Osteocyte (in vitro differentiated cells): Measurements from ENCODE around the gene BPIFB3. TPM values are rescaled to one million over a fixed set of nuclear protein-coding genes. Genes with fewer than 3 reads are reported as not detected.

Experiments used
- DNase-seq: peaks from one replicate; pipeline ENCODE4 v3.0.0; 2021; ENCODE audit warnings: mixed read lengths; ENCODE audit not compliant: unreplicated experiment; ENCODE audit errors: extremely low spot score
- H3K27ac Mint-ChIP-seq: one replicate; pipeline ENCODE4 v1.8.0; 2021; ENCODE audit warnings: mild to moderate bottlenecking, mixed read lengths; ENCODE audit not compliant: unreplicated experiment
- H3K27me3 Mint-ChIP-seq: one replicate; pipeline ENCODE4 v1.8.0; 2021; ENCODE audit warnings: mixed read lengths; ENCODE audit not compliant: unreplicated experiment
- H3K36me3 Mint-ChIP-seq: one replicate; pipeline ENCODE4 v1.8.0; 2021; ENCODE audit warnings: mixed read lengths; ENCODE audit not compliant: unreplicated experiment
- H3K4me1 Mint-ChIP-seq: one replicate; pipeline ENCODE4 v1.8.0; 2021; ENCODE audit warnings: mixed read lengths; ENCODE audit not compliant: unreplicated experiment
- H3K4me3 Mint-ChIP-seq: one replicate; pipeline ENCODE4 v1.8.0; 2021; ENCODE audit warnings: mild to moderate bottlenecking, moderate library complexity, mixed read lengths; ENCODE audit not compliant: unreplicated experiment
- H3K9me3 Mint-ChIP-seq: one replicate; pipeline ENCODE4 v1.8.0; 2021; ENCODE audit warnings: mixed read lengths; ENCODE audit not compliant: unreplicated experiment
- CTCF ChIP-seq: fragments of 200-600 bp; sonication (generic); IDR thresholded peaks from 2 replicates; pipeline ENCODE4 v1.5.0; 2021; ENCODE audit warnings: antibody characterized with exemption, mild to moderate bottlenecking, moderate library complexity
- total RNA-seq: library from RNA; stranded (reverse); gene quantifications from 2 replicates; pipeline ENCODE4 v1.2.1, GENCODE V29; 2021

BPIFB3 gene
- total RNA-seq, 1 donor from 2014 or later = not detected

DNA sequence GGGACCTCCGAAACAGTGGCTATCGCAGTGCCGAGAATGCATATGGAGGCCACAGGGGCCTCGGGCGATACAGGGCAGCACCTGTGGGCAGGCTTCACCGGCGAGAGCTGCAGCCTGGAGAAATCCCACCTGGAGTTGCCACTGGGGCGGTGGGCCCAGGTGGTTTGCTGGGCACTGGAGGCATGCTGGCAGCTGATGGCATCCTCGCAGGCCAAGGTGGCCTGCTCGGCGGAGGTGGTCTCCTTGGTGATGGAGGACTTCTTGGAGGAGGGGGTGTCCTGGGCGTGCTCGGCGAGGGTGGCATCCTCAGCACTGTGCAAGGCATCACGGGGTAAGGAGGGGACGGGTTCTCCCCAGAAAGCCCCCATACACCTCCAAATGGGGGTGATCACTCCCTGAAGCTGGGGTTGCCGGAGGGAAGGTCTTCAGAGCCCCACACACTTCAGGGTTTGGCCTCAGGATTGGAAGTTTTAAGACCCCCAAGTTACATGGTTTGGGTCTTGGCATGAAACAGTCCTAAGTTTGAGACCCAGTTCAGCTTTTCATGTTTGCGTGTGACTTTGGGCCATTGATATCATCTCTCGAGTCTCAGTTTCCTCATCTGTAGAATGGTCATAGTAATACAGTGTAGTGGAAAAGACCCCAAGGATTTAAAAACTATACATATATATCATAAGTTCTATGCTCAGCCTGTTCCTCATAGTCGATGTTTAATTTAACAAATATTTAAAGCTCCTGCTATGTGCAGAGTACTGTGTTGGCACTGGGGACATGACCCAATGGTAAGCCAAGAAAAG, 30.0 kb downstream of the BPIFB3 start:
- Mint-ChIP-seq H3K27ac (no peak overlapping the region), H3K4me3 (no peak overlapping the region), H3K4me1 (no peaks in the 10 kb centered on the region), H3K9me3 (no peaks in the 10 kb centered on the region), H3K36me3 (no peaks in the 10 kb centered on the region), H3K27me3 (peaks cover 7% of the 10 kb centered on the region)
- no peak for TF ChIP-seq CTCF
- no peak for DNase-seq

DNA sequence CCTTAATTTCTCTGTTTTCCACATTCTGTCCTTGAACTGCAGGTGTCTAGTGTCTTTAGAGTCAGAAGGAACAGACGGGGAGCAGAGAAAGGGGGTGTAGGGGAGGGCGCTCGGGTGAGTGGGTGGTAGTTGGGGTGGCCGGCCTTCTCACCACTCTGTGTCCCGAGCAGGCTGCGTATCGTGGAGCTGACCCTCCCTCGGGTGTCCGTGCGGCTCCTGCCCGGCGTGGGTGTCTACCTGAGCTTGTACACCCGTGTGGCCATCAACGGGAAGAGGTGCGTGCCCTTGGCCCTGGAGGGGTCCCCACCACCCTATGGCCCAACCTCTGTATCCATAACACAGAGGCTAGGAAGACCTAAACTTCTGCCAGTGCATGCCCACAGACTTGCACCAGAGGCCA, 31.0 kb downstream of the BPIFB3 start:
- Mint-ChIP-seq H3K9me3 (no peaks in the 10 kb centered on the region), H3K27me3 (peaks cover 7% of the 10 kb centered on the region), H3K4me1 (no peaks in the 10 kb centered on the region), H3K36me3 (no peaks in the 10 kb centered on the region), H3K27ac (no peak overlapping the region), H3K4me3 (no peak overlapping the region)
- DNase-seq = no peak
- TF ChIP-seq CTCF = no peak

- Mint-ChIP-seq H3K36me3 (no peaks in the 10 kb centered on the region), H3K27me3 (peaks cover 2% of the 10 kb centered on the region)
Measured at GRCh38 chr20:33086052-33086722, 32.5 kb downstream of the BPIFB3 start.

GRCh38 chr20:33091147-33091546, 37.4 kb downstream of the BPIFB3 start:
- Mint-ChIP-seq H3K9me3 (no peaks in the 10 kb centered on the region), H3K36me3 (no peaks in the 10 kb centered on the region), H3K27me3 (peaks cover 2% of the 10 kb centered on the region), H3K4me3 (no peak overlapping the region), H3K4me1 (no peaks in the 10 kb centered on the region), H3K27ac (no peak overlapping the region)
- TF ChIP-seq CTCF = no peak
- DNase-seq = no peak

More at GRCh38 chr20:33086052-33086722, 32.5 kb downstream of the BPIFB3 start:
- TF ChIP-seq CTCF = no peak
- H3K27ac Mint-ChIP-seq = no peak overlapping the region
- no peak for DNase-seq
- no peak overlapping the region for H3K4me3 Mint-ChIP-seq
- H3K9me3 Mint-ChIP-seq = no peaks in the 10 kb centered on the region
- H3K4me1 Mint-ChIP-seq = no peaks in the 10 kb centered on the region

- H3K27me3 Mint-ChIP-seq = peaks cover 2% of the 10 kb centered on the region
- H3K36me3 Mint-ChIP-seq = no peaks in the 10 kb centered on the region
- no peak overlapping the region for H3K4me3 Mint-ChIP-seq
- no peaks in the 10 kb centered on the region for H3K9me3 Mint-ChIP-seq
- no peak for DNase-seq
- H3K27ac Mint-ChIP-seq = no peak overlapping the region
- no peaks in the 10 kb centered on the region for H3K4me1 Mint-ChIP-seq
- TF ChIP-seq CTCF = no peak
Measured at GRCh38 chr20:33091693-33092092, 38.0 kb downstream of the BPIFB3 start.
